NCI-H2107 treated with DMSO at 0.1 percent for 48 hours (cell line): Measurements from ENCODE around the gene RAP1A.
A peak's percentile ranks its signal among the peaks of the same experiment; 100 is the strongest.

Experiments used
- DNase-seq: peaks from one replicate; lab custom pipeline; 2025; ENCODE audit not compliant: unreplicated experiment; lab: John Stamatoyannopoulos, UW

Gene RAP1A

GRCh38 chr1:111619635-111620440 is at the start of gene RAP1A:
RAP1A (plus strand) TSS chr1:111619789; CDS start chr1:111691361, 71,572 bp downstream.
- peak; percentile 70 for DNase-seq

GRCh38 chr1:111569913-111570312 is 49.7 kb upstream of the RAP1A start:
- no peak for DNase-seq

- DNase-seq: no peak
Measured at GRCh38 chr1:111570781-111571181, 48.8 kb upstream of the RAP1A start.

GRCh38 chr1:111571239-111571638 is 48.4 kb upstream of the RAP1A start:
- DNase-seq: no peak

GRCh38 chr1:111571987-111572386 is 47.6 kb upstream of the RAP1A start:
- no peak for DNase-seq

- DNase-seq: no peak
Measured at GRCh38 chr1:111576547-111576946, 43.0 kb upstream of the RAP1A start.

GRCh38 chr1:111577814-111578213 is 41.8 kb upstream of the RAP1A start:
- no peak for DNase-seq

- DNase-seq: no peak
Measured at GRCh38 chr1:111581166-111581565, 38.4 kb upstream of the RAP1A start.

- DNase-seq: no peak
Measured at GRCh38 chr1:111582016-111582415, 37.6 kb upstream of the RAP1A start.

GRCh38 chr1:111582644-111583618 is 36.7 kb upstream of the RAP1A start:
- no peak for DNase-seq

GRCh38 chr1:111585447-111586086 is 34.0 kb upstream of the RAP1A start:
- DNase-seq: no peak

GRCh38 chr1:111586112-111586511 is 33.5 kb upstream of the RAP1A start:
- DNase-seq: no peak

GRCh38 chr1:111587509-111588174 is 31.9 kb upstream of the RAP1A start:
- DNase-seq: no peak

- no peak for DNase-seq
Measured at GRCh38 chr1:111591937-111592336, 27.7 kb upstream of the RAP1A start.

- peak; percentile 46 for DNase-seq
Measured at GRCh38 chr1:111592389-111593361, 26.9 kb upstream of the RAP1A start.

- no peak for DNase-seq
Measured at GRCh38 chr1:111593403-111594305, 25.9 kb upstream of the RAP1A start.

- no peak for DNase-seq
Measured at GRCh38 chr1:111594306-111594693, 25.3 kb upstream of the RAP1A start.

GRCh38 chr1:111595807-111596206 is 23.8 kb upstream of the RAP1A start:
- no peak for DNase-seq

- DNase-seq: no peak
Measured at GRCh38 chr1:111596499-111596898, 23.1 kb upstream of the RAP1A start.
